Neural progenitor cell (in vitro differentiated cells): Measurements from ENCODE around the gene ADRA1B.

Source experiments
- EZH2phosphoT487 ChIP-seq: fragments of 200-600 bp; sonication (generic); IDR thresholded peaks from 2 replicates; pipeline ENCODE4 v1.6.1; 2017; ENCODE audit warnings: antibody characterized with exemption
- TF ChIP-seq, protein P1 (sequence below): fragments of 200-600 bp; sonication (generic); IDR thresholded peaks from 2 replicates; pipeline ENCODE4 v1.5.1; 2017; ENCODE audit warnings: antibody characterized with exemption, mild to moderate bottlenecking

DNA sequence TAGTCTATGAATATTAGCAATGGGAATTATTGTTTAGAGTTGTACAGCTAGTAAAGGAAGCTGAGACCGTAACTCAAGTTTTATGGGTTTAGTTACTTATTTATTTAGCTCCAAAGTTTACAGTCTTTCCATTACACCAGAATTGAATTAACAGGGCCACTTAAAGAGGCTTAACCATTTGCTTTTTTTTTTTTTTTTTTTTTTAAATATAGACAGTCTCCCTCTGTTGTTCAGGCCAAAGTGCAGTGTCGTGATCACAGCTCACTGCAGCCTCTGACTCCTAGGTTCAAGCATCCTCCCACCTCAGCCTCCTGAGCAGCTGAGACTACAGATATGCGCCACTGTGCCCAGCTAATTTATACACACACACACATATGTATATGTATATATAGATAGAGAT, 91.2 kb downstream of the ADRA1B start:
- TF ChIP-seq, protein P1, sequence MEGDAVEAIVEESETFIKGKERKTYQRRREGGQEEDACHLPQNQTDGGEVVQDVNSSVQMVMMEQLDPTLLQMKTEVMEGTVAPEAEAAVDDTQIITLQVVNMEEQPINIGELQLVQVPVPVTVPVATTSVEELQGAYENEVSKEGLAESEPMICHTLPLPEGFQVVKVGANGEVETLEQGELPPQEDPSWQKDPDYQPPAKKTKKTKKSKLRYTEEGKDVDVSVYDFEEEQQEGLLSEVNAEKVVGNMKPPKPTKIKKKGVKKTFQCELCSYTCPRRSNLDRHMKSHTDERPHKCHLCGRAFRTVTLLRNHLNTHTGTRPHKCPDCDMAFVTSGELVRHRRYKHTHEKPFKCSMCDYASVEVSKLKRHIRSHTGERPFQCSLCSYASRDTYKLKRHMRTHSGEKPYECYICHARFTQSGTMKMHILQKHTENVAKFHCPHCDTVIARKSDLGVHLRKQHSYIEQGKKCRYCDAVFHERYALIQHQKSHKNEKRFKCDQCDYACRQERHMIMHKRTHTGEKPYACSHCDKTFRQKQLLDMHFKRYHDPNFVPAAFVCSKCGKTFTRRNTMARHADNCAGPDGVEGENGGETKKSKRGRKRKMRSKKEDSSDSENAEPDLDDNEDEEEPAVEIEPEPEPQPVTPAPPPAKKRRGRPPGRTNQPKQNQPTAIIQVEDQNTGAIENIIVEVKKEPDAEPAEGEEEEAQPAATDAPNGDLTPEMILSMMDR, result no peak
- no peak for TF ChIP-seq EZH2phosphoT487
